OCI-LY1 (cell line): ENCODE data around the gene DYNLT1.

Experiments
- H2AFZ ChIP-seq: fragments of 200-600 bp; sonication (generic), shearing (Covaris generic); 2 replicates; pipeline ENCODE4 v1.6.0; 2014; ENCODE audit warnings: antibody characterized with exemption, mild to moderate bottlenecking, low read length
- H3F3A ChIP-seq: fragments of 200-600 bp; sonication (generic), shearing (Covaris generic); 2 replicates; pipeline ENCODE4 v1.6.0; 2014; ENCODE audit warnings: mild to moderate bottlenecking, antibody characterized with exemption, low read length, moderate library complexity; ENCODE audit not compliant: insufficient read depth
- H3K27ac ChIP-seq: fragments of 200-600 bp; sonication (generic); 2 replicates; pipeline ENCODE4 v1.5.1; 2014; ENCODE audit warnings: low read length, mixed run types, mild to moderate bottlenecking, low read depth; ENCODE audit not compliant: poor library complexity, severe bottlenecking
- H3K27me3 ChIP-seq: fragments of 200-600 bp; sonication (generic); 2 replicates; pipeline ENCODE4 v1.6.0; 2014; ENCODE audit warnings: antibody characterized with exemption, mild to moderate bottlenecking, low read length, moderate library complexity; ENCODE audit not compliant: insufficient read depth
- H3K36me3 ChIP-seq: fragments of 200-600 bp; sonication (generic); 2 replicates; pipeline ENCODE4 v1.6.1; 2014; ENCODE audit warnings: mild to moderate bottlenecking, antibody characterized with exemption, low read length, moderate library complexity, mixed read lengths; ENCODE audit not compliant: insufficient read depth
- H3K4me1 ChIP-seq: fragments of 200-600 bp; sonication (generic); 2 replicates; pipeline ENCODE4 v1.5.1; 2014; ENCODE audit warnings: mild to moderate bottlenecking, low read length, moderate library complexity; ENCODE audit not compliant: insufficient read depth, severe bottlenecking
- H3K4me2 ChIP-seq: fragments of 200-600 bp; sonication (generic), shearing (Covaris generic); 2 replicates; pipeline ENCODE4 v1.6.1; 2014; ENCODE audit warnings: low read length
- H3K4me3 ChIP-seq: fragments of 200-600 bp; sonication (generic); 2 replicates; pipeline ENCODE4 v1.5.1; 2014; ENCODE audit warnings: low read length, low read depth, mild to moderate bottlenecking, mixed read lengths; ENCODE audit not compliant: poor library complexity, severe bottlenecking
- H3K79me2 ChIP-seq: fragments of 200-600 bp; shearing (Covaris generic); 2 replicates; pipeline ENCODE4 v1.6.1; 2016; ENCODE audit warnings: mixed run types, low read length, mixed read lengths; ENCODE audit not compliant: insufficient read depth
- H3K9ac ChIP-seq: fragments of 200-600 bp; sonication (generic), shearing (Covaris generic); 2 replicates; pipeline ENCODE4 v1.6.1; 2014; ENCODE audit warnings: mild to moderate bottlenecking, low read length, mixed read lengths
- H3K9me2 ChIP-seq: fragments of 200-600 bp; sonication (generic), shearing (Covaris generic); 2 replicates; pipeline ENCODE4 v1.6.1; 2014; ENCODE audit warnings: low read depth, mild to moderate bottlenecking, low read length, mixed read lengths
- H3K9me3 ChIP-seq: fragments of 200-600 bp; shearing (Covaris generic); 2 replicates; pipeline ENCODE4 v1.6.1; 2014; ENCODE audit warnings: low read length, mixed read lengths
- H4K20me1 ChIP-seq: fragments of 200-600 bp; sonication (generic), shearing (Covaris generic); 2 replicates; pipeline ENCODE4 v1.6.0; 2016; ENCODE audit warnings: mild to moderate bottlenecking, low read length; ENCODE audit not compliant: insufficient read depth
- CTCF ChIP-seq: fragments of 200-600 bp; sonication (generic), shearing (Covaris generic); IDR thresholded peaks from 2 replicates; pipeline ENCODE4 v1.5.1; 2017; ENCODE audit warnings: mild to moderate bottlenecking, antibody characterized with exemption, low read length, moderate library complexity, mixed read lengths
- EZH2 ChIP-seq: fragments of 200-600 bp; sonication (generic), shearing (Covaris generic); IDR thresholded peaks from 2 replicates; pipeline ENCODE4 v1.8.0; 2017; ENCODE audit warnings: borderline replicate concordance, mixed run types, mild to moderate bottlenecking, antibody characterized with exemption, low read length, moderate library complexity, mixed read lengths

The DYNLT1 gene

GRCh38 chr6:158667360-158667981, 22.9 kb upstream of the DYNLT1 start:
- Histone ChIP-seq H3K36me3 (no peaks in the 10 kb centered on the region), H3K9ac (no peak overlapping the region), H4K20me1 (no peaks in the 10 kb centered on the region), H3K9me3 (no peaks in the 10 kb centered on the region), H3K27me3 (peaks cover 12% of the 10 kb centered on the region; the same call in 1 of the 2 replicates), H3K4me1 (no peaks in the 10 kb centered on the region), H3K4me3 (no peak overlapping the region), H3K4me2 (no peak overlapping the region), H3K79me2 (no peaks in the 10 kb centered on the region), H2AFZ (no peak overlapping the region), H3K27ac (no peak overlapping the region), H3F3A (no peaks in the 10 kb centered on the region), H3K9me2 (no peaks in the 10 kb centered on the region)
- no peak for TF ChIP-seq CTCF
- TF ChIP-seq EZH2: no peak

- Histone ChIP-seq H4K20me1 (no peaks in the 10 kb centered on the region), H3K4me3 (no peak overlapping the region), H3F3A (no peaks in the 10 kb centered on the region), H3K4me1 (no peaks in the 10 kb centered on the region), H3K36me3 (no peaks in the 10 kb centered on the region), H2AFZ (no peak overlapping the region), H3K4me2 (no peak overlapping the region), H3K9me3 (no peaks in the 10 kb centered on the region), H3K27me3 (peaks cover 12% of the 10 kb centered on the region; the same call in 1 of the 2 replicates), H3K27ac (no peak overlapping the region), H3K79me2 (no peaks in the 10 kb centered on the region), H3K9ac (no peak overlapping the region), H3K9me2 (no peaks in the 10 kb centered on the region)
- TF ChIP-seq CTCF (no peak), EZH2 (no peak)
Measured at GRCh38 chr6:158666628-158667359, 22.3 kb upstream of the DYNLT1 start.

GRCh38 chr6:158665332-158665731, 20.8 kb upstream of the DYNLT1 start:
- H3K27me3 ChIP-seq: peaks cover 12% of the 10 kb centered on the region; the same call in 1 of the 2 replicates
- H3K4me1 ChIP-seq: no peaks in the 10 kb centered on the region
- no peak overlapping the region for H3K4me2 ChIP-seq
- no peaks in the 10 kb centered on the region for H3K36me3 ChIP-seq
- H3K79me2 ChIP-seq: no peaks in the 10 kb centered on the region
- no peaks in the 10 kb centered on the region for H3K9me2 ChIP-seq
- H3K9ac ChIP-seq: no peak overlapping the region
- H4K20me1 ChIP-seq: no peaks in the 10 kb centered on the region
- H2AFZ ChIP-seq: no peak overlapping the region
- no peak overlapping the region for H3K4me3 ChIP-seq
- H3K27ac ChIP-seq: no peak overlapping the region
- H3K9me3 ChIP-seq: no peaks in the 10 kb centered on the region
- H3F3A ChIP-seq: no peaks in the 10 kb centered on the region
- TF ChIP-seq CTCF: no peak
- TF ChIP-seq EZH2: no peak
